HG02610 (cell line): ENCODE data around the gene PLCB1.
"Not testable (repeated sequence)": the region's sequence is repeated elsewhere in the genome, so short reads cannot be mapped to it uniquely, and the experiment has no call there.

Experiments
- ATAC-seq: cut with Tn5 transposase; IDR thresholded peaks from one replicate; pipeline ENCODE4 v1.9.1; 2021; ENCODE audit warnings: mild to moderate bottlenecking, moderate library complexity; ENCODE audit not compliant: unreplicated experiment

PLCB1 gene

DNA sequence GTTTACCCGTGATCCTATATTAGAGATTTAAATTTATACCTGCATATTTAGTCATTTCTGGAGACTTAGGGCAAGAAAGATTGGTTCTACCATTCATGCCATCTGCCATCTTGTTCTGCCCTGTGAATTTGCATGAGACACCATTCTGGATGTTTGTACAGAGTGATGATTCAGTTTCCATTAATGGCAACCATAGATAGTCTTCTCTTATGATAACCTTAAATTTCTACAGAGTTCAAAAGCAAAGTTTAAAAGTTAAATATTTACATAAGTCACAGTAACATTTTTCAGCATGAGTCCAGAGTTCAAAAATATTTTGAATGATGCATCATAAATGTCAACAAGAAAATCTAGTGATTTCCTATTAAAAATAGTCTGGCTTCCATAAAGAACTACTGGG, 23.2 kb downstream of the PLCB1 start:
- no peak for ATAC-seq

DNA sequence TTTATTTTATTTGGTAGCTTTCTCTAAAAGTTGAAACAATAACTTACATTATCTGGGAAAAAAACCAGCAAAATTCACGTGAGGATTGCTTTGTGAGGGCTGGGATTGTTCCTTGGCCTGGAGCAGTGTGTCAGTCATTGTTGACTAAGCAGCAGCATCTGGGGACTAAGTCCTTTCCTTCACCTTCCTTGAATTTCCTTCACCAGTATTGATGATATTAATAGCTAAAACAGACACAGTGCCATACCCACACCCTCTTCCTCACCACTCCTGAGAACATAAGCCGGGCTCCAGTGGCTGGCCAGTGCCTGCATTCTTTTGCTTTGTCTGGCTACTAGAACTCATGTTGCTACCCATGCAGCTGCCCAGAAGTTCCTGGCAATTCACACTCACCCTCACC, 23.7 kb downstream of the PLCB1 start:
- no peak for ATAC-seq

DNA sequence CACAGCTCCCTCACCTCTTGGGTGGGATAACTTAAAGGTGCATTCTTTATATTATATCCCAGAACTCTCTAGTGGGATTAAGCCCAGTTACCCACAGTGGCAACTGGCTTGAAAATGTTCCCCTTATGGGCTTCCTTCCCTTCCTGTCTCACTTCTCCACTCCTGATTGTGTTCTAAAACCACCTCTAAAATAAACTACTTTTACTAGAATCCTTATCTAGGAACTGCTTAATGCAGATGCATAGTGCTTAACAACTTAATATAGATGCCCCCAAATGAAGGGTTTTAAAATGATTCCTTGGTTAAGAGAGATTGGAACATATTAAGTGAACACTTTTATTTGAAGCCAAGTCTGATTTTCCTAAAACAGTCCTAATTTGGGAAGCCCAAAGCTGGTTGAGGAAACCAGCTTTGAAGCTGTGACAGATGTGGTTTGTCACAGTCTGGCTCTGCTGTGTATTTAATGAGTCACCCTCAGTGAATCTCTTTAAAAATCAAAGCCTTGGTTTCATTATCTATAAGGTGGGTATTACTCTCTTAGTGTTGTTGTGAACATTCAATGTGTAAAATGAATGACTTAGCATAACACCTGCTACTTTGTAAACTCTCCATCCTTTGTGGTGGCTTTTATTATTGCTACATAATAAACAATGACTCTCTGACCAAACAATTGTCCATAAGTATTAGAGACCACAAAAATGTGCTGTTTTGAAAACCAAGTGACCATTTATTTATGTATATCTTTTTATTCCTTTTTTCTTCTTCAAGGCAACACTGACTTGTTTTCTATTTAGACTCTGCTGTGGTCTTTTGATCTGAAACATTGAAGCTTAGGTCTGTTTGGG, 24.4 kb downstream of the PLCB1 start:
- ATAC-seq: peak; percentile 96

DNA sequence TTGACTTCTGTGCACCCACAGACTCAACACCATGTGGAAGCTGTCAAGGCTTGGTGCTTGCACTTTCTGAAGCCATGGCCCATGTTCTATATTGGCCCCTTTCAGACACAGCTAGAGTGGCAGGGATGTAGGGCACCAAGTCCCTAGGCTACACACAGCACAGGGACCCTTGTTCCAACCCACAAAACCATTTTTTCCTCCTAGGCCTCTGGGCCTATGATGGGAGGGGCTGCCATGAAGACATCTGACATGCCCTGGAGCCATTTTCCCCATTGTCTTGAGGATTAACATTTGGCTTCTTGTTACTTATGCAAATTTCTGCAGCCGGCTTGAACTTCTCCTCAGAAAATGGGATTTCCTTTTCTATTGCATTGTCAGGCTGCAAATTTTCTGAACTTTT, 27.2 kb downstream of the PLCB1 start:
- not testable (repeated sequence) for ATAC-seq

DNA sequence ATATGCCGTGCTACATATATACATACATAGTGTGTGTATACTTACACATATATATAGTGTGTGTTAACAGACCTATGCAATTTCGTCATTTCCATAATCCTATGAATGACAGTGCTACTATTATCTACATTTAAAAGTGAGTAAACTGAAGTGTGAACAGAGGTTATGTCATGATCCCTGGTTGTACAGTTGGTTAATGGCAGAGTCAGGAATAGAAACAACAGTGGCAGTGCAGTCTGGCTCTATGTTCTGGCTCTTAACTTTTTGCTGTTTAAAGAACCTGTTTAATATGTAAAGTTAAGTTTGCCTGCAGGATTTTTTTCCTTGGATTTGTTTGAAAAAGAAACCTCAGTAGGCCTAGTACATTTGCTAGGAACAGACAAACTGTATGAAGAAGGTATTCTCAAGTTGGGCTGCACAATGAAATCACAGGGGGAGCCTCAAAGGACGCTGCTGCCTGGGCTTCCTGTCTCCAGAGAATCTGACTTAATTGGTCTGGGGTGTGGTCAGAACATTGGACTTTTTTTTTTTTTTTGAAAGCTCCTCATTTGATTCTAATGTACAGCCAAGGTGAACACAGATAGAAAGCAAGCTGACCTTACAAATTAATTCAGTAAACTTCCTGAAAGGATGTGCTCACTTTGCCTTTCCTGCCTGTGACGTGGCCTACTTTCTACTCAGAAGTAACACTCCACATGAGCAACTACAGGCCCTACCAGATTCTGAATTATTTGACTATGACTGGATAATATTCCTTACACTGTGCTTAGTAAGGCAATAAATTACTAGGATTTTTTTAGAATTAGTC, 29.4 kb downstream of the PLCB1 start:
- no peak for ATAC-seq

DNA sequence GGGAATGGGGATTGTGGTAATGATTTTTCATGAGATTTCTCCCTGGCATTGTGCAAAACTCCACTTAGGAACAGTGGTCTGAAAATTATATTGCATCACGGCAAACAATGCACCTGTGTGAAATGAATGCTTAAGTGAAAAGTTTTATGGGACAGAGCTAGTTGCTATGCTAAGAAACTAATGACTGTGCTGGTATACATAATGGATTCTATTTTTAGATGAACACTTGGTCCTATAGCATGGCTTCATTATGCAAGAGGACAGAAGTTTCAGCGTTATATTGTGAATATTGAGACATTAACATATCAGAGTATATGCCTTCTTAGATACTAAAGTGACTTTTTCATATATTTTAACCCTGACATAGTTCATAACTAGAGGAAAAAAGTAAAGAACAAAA, 30.5 kb downstream of the PLCB1 start:
- no peak for ATAC-seq

DNA sequence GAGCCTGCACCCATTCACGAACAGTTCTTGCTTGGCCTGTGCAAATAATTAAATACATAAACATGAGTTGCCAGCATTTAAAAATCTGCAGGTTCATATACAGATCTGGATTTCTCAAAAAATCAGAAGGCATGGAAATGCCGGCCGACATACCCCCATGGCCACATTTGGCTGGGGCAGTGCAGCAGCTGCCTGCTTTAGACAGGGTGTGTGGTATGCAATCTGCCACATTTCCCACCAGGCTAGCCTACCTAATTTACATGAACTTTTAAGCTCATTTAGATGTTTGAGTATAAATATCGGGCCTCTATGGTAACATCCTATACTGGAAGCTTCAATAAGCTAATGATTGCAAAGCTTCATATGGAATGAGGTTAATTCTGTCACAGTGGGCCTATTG, 31.5 kb downstream of the PLCB1 start:
- no peak for ATAC-seq

DNA sequence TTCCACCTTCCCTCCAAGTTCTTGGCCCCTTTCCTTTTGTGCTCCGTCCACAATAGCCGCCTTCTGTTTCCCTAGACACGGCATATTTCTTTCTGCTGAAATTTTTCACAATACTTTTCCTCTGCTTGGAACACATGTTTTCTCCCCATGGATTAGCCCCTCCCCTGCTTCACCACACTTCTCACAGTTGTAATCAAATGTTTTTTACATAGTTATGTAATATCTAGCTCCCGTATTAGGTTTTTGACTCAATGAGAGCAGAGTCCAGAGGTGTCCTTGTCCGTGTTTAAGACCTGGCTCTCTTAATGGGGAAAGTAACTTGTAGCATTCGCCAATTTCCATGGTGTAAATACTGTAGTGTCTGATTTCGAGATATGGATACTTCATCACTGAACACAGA, 34.7 kb downstream of the PLCB1 start:
- ATAC-seq: no peak

DNA sequence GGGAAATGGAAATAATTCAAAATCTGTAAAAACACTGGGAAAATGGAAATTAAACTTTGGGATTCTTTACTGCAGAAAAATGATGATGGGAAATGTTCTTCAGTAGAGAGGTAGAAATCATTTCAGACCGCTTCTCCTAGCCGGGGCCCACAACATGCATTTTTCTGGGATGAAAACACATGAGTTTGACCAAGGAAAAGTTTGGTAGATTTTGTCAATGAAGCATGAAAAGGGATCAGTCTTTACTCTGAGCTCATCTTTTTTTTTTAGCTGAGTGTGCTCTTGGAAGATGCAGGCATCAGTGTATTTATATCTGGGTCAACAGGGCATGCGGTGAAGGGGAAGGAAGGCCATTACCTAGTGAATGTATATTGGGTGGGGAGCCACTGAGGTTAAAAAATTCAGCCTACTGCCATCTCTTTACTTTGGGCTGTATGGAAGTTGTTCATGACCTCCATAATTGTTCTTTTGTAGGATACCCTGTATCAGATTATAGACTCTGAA, 36.8 kb downstream of the PLCB1 start:
- ATAC-seq: no peak

DNA sequence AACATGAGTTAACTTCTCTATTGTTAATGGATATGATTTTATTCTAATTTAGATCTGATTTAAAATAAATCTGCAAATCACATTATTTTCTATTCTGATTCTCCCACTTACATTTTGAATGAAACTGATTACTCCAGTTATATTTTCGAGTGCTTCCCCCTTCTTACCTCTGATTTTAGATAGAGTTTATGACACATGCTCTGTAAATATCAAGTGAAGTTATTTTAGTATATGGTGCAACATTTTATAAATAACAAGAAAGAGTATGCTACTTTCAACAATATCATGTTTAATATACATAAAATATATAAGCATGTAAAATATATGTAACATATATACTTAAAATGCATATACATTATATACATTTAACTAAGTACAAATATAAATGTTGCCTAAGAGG, 38.9 kb downstream of the PLCB1 start:
- no peak for ATAC-seq

DNA sequence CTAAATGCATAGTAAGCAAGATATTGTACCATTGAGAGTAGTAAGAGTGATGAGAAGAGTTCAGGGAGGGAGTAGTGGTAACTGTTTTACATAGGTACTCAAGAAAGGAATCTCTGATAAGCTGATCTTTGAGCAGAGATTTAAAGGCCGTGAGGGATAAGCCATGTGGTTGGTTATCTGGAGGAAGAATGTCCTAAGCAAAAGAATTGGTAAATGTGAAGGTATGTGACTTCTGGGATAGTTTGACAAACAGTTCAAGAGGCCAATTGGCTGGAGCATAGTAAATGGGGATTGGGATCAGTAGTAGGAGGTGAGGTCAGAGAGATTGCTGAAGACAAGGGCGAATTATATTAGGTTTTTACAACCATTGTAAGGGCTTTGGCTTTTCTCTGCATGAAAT, 40.1 kb downstream of the PLCB1 start:
- ATAC-seq: no peak

DNA sequence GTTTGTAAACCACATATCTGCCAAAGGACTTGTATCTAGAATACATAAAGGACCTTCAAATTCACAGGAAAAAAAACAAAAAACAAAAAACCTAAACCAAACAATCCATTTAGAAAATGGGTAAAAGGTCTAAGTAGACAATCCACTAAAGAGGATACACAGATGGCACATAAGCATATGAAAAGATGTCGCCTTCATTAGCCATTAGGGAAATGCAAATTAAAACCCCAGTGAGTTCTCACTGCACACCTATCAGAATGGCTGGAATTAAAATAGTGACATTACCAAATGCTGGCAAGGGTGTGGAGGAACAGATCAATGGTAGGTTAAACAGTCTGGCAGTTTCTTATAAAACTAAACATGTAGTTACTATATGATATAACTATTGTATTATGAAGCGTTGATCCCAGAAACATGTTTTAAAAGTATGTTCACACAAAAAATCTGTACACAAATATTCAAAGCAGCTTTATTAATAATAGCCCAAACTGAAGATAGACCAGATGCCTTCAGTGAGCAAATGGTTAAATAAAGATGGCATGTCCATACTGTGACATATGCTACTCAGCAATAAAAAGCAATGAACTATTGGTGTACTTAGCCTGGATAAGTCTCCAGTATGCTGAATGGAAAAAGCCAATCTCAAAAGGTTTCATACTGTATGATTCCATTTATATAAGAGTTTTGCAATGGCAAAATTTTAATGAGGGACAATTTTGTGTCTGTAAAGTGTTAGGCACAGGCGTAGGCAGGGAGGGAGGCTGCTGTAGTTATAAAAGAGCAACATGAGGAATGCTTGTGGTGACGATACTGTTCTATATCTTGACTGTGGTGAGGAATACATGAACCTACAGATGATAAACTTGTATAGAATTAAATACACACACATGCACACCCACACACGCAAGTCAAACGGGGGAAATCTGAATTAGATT, 43.9 kb downstream of the PLCB1 start:
- ATAC-seq: no peak

DNA sequence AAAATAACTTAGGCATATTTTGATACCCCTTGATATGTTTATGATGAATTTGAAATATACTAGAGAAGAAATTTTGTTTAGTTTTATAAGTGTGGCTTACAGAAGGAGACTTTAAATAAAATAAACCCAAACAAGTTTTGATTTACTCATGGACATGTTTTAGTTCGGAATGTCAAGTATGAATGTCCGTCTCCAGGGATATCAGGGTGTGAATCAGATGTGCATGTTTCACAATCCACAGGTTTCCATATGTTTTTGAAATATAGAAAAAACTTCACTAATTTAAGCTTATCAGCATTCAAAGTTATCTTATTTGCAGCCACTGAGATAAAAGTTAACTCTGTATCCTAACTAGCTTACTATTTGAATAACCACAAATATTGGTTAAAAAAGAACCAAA, 51.5 kb downstream of the PLCB1 start:
- no peak for ATAC-seq

DNA sequence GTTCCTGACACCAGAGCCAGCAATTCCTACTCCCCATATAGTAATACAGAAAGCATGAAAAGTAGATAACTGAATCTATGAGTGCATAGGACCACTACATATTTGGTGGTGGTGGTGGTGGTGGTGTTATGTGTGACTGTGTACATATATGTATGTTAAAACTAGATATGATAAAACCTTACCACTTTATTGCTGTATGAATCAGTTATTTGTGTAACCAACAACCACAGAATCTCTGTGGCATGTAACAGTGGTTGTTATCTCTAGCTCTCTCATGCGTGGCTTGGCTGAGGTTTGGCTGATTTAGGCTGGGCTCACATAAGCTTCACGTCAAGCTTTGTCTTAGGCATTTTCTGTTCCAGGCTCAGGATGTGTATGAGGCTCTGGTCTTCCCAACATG, 55.7 kb downstream of the PLCB1 start:
- ATAC-seq: no peak

DNA sequence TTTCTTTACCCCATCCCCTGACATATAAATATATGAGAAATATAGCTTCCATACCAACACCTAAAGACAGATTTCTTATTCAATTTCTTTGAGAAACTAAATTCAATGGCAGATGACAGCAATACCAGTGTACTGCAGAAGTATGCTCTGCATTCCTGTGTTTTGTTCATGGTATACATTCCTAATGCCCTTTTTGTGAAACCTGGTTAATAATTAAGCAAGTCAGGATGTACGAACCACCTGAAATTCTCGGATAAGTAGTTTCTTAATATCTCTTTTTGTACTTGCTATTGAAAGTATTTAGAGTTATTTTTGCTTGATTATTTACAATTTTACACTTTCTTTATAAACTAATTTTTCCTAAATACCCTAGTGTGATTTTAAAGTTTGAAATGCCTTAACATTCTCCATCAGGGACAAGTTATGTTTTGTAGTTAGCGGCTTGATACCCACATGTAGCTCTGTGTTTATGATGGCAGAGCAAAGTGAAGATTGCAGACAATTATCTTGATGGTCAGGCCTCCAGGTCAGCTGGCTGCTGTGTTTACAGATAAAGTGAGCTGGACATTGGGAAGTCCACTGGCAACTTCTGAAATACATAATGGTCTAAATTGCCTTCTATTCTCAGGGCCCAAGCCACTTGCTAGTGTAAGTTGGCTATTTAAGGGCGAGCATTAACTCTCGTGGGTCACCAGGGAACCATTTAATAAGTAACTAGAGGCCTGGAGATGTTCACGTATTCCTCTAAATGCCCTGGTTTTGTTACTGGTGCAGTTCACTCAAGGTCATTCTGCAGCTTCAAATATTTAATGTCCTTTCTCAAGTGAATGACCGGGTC, 58.2 kb downstream of the PLCB1 start:
- no peak for ATAC-seq

DNA sequence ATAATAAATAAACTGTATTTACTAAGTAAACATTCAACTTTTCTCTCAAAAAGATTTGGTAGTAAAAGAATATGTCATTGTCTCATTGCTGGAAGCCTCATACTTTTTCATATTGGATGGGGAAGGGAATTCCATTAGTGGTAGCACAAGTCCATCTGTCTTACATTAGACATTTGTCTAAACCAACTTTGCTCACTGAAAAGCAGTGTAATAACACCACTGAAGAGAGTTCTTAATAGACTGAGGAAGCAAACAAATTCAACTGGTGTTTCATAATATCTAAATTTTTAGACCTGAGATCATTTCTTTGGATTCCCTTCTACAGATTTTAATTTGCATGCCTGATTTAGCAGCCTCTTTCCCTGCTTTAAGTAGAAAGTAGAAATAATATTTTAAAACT, 62.7 kb downstream of the PLCB1 start:
- ATAC-seq: no peak

DNA sequence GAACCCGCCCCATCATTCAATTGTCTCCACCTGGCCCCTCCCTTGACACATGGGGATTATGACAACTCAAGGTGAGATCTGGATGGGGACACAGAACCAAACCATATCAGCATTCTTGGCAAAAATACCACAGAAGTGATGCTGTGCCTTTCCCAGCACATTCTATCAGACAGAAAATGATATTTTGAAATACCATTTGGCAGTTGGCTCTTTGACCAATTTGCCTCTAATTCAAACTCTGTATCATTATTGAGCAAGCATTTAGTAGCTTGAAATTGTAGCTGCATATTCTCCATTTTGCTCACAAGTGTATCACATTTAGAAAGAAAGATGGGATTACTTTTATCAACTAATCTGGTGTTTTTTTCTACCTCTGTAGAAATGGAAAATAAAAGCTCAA, 64.0 kb downstream of the PLCB1 start:
- ATAC-seq: no peak

DNA sequence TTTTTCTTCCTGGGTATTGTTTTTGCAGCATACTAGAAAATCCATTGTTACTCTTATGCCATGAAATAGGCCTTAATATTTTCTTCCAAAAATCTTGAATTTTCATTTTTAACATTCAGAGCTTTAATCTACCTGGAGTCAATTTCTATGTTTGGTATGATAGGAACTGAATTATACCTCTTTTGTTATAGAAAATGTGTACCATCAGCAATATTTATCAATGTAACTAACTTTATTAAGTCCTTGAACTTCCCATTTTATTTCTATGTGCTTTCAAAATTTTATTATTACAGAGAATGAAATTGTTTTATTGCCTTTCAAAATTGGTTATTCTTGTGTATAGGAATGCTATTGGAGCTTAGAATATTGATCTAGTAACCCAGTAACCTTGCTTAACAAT, 68.2 kb downstream of the PLCB1 start:
- ATAC-seq: no peak

DNA sequence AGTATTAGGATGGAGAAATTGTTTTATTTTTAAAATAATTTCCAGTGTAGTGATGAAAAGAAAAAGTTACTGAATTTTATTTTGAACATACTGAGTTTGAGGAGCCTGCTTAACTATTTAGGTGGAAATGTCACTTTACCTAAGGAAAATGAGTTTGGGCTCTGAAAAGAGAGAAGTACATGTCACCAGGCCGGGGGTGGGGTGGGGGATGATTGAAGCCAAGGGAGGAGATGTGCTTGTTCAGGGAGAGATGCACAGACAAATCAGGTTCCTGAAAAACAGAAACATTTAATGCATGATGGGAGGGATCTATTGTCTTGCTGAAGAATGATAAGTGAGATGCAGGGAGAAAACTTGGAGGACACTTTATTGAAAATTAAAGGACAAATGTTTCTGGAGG, 71.3 kb downstream of the PLCB1 start:
- ATAC-seq: no peak

DNA sequence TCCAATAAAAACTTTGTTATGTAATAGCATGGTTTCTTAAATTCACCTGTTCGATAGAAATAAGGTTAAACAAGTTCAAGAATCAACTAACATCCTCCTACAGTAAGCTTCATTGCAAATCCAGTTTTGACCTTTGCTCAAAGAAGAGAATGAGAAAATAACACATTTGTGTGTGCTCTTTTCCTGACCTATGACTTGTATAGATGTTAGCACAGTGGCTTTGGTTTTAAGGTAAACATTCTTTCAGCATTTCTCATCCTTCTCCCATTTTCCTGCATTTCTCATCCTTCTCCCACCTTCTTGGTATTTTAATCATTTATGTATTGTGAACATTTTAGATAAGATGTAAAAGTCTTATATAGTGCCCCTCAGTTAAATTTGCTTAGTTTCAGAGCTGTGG, 73.9 kb downstream of the PLCB1 start:
- no peak for ATAC-seq
